GM12872 (cell line): ENCODE measurements around the gene GNL1.

Source experiments
- TF ChIP-seq, protein P1 (sequence below): IDR thresholded peaks from 3 replicates; pipeline ENCODE4 v1.5.1; 2011; ENCODE audit warnings: low read depth, mild to moderate bottlenecking, low read length, moderate library complexity; ENCODE audit not compliant: insufficient read depth

GNL1 gene

GRCh38 chr6:30500421-30501355 lies 55.6 kb downstream of the GNL1 start:
- TF ChIP-seq, protein P1, sequence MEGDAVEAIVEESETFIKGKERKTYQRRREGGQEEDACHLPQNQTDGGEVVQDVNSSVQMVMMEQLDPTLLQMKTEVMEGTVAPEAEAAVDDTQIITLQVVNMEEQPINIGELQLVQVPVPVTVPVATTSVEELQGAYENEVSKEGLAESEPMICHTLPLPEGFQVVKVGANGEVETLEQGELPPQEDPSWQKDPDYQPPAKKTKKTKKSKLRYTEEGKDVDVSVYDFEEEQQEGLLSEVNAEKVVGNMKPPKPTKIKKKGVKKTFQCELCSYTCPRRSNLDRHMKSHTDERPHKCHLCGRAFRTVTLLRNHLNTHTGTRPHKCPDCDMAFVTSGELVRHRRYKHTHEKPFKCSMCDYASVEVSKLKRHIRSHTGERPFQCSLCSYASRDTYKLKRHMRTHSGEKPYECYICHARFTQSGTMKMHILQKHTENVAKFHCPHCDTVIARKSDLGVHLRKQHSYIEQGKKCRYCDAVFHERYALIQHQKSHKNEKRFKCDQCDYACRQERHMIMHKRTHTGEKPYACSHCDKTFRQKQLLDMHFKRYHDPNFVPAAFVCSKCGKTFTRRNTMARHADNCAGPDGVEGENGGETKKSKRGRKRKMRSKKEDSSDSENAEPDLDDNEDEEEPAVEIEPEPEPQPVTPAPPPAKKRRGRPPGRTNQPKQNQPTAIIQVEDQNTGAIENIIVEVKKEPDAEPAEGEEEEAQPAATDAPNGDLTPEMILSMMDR: no peak

- TF ChIP-seq, protein P1: no peak
These were observed 58.6 kb downstream of the GNL1 start for GRCh38 chr6:30497714-30498113.

GRCh38 chr6:30495993-30496392 lies 60.3 kb downstream of the GNL1 start:
- TF ChIP-seq, protein P1: no peak

GRCh38 chr6:30494291-30494861 lies 61.9 kb downstream of the GNL1 start:
- TF ChIP-seq, protein P1: no peak

DNA sequence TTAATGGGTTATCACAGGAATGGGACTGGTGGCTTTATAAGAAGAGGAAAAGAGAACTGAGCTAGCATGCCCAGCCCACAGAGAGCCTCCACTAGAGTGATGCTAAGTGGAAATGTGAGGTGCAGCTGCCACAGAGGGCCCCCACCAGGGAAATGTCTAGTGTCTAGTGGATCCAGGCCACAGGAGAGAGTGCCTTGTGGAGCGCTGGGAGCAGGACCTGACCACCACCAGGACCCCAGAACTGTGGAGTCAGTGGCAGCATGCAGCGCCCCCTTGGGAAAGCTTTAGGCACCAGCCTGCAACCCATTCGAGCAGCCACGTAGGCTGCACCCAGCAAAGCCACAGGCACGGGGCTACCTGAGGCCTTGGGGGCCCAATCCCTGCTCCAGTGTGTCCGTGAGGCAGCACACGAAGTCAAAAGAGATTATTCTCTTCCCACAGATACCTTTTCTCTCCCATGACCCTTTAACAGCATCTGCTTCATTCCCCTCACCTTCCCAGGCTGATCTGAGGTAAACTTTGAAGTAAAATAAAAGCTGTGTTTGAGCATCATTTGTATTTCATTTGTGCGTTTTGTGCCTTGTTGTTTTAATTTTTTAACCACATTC lies 62.5 kb downstream of the GNL1 start:
- TF ChIP-seq, protein P1: peak; percentile 55

- TF ChIP-seq, protein P1: no peak
These were observed 64.0 kb downstream of the GNL1 start for GRCh38 chr6:30491991-30492952.
